PC-9 (cell line): ENCODE results near the gene TMEM273. TPM values are rescaled to one million over a fixed set of nuclear protein-coding genes. Genes with fewer than 3 reads are reported as not detected.

Source experiments
- BruUV-seq: library from RNA; stranded (reverse); fragments of 400-500 nt; replicated peaks from 2 replicates; lab custom pipeline; 2021; lab: Mats Ljungman, UMichigan
- CTCF ChIA-PET: fragments of 300-600 bp; sonication (Branson Sonifier 250); formaldehyde crosslinking; loops from one replicate; lab custom pipeline; 2022; ENCODE audit warnings: antibody characterized with exemption; lab: Charles Lee
- POLR2A ChIA-PET: fragments of 300-600 bp; sonication (Branson Sonifier 250); formaldehyde crosslinking; loops from one replicate; lab custom pipeline; 2022; ENCODE audit warnings: antibody characterized with exemption; ENCODE audit not compliant: unreplicated experiment; lab: Charles Lee
- DNase-seq, 2 experiments: peaks; one replicate each; pipeline versions ENCODE4 v3.0.0 to v3.0.0-alpha.2; 2015 to 2022; ENCODE audit warnings: mixed read lengths in 1 of 2
- H2AFZ ChIP-seq: fragments of 200-600 bp; sonication (generic); 2 replicates; pipeline ENCODE4 v1.8.1; 2017; ENCODE audit warnings: antibody characterized with exemption
- H3F3A ChIP-seq: fragments of 200-600 bp; sonication (generic); 2 replicates; pipeline ENCODE4 v1.8.1; 2017; ENCODE audit warnings: antibody characterized with exemption, mild to moderate bottlenecking, low read depth; ENCODE audit not compliant: insufficient read depth
- H3K27ac ChIP-seq: fragments of 200-600 bp; sonication (generic); 2 replicates; pipeline ENCODE4 v1.6.1; 2016; ENCODE audit warnings: mixed run types
- H3K27me3 ChIP-seq: fragments of 200-600 bp; sonication (generic); 2 replicates; pipeline ENCODE4 v1.6.1; 2016; ENCODE audit warnings: low read depth, mixed run types; ENCODE audit not compliant: insufficient read depth
- H3K36me3 ChIP-seq: fragments of 200-600 bp; sonication (generic); 2 replicates; pipeline ENCODE4 v1.6.1; 2016; ENCODE audit warnings: low read depth, mixed run types
- H3K4me1 ChIP-seq: fragments of 200-600 bp; sonication (generic); replicated peaks from 2 replicates; pipeline ENCODE4 v1.6.1; 2016; ENCODE audit warnings: mixed run types; ENCODE audit not compliant: insufficient read depth
- H3K4me2 ChIP-seq: fragments of 200-600 bp; sonication (generic); 2 replicates; pipeline ENCODE4 v1.6.1; 2017; ENCODE audit warnings: mixed run types
- H3K4me3 ChIP-seq: fragments of 200-600 bp; sonication (generic); 2 replicates; pipeline ENCODE4 v1.6.1; 2016; ENCODE audit warnings: mixed run types
- H3K79me2 ChIP-seq: fragments of 200-600 bp; sonication (generic); 2 replicates; pipeline ENCODE4 v1.6.1; 2017; ENCODE audit warnings: low read depth, mixed run types
- H3K9me2 ChIP-seq: fragments of 200-600 bp; sonication (generic); 2 replicates; pipeline ENCODE4 v1.8.1; 2017; ENCODE audit warnings: mild to moderate bottlenecking; ENCODE audit not compliant: insufficient read depth
- H3K9me3 ChIP-seq: fragments of 200-600 bp; sonication (generic); 2 replicates; pipeline ENCODE4 v1.8.1; 2016; ENCODE audit warnings: low read depth; ENCODE audit not compliant: insufficient read depth
- H4K20me1 ChIP-seq: fragments of 200-600 bp; sonication (generic); 2 replicates; pipeline ENCODE4 v1.8.1; 2017; ENCODE audit not compliant: insufficient read depth
- EZH2 ChIP-seq: fragments of 200-600 bp; sonication (generic); IDR thresholded peaks from 2 replicates; pipeline ENCODE4 v1.8.0; 2017; ENCODE audit warnings: antibody characterized with exemption, low read depth
- intact Hi-C: fragments of 100-400 bp; cut with micrococcal nuclease; formaldehyde crosslinking; loops from one replicate; pipeline ENCODE4 v1.10.0; 2022; ENCODE audit not compliant: unreplicated experiment
- total RNA-seq: library from RNA; stranded (reverse); gene quantifications from 2 replicates; pipeline ENCODE4 v1.2.3, GENCODE V29; 2021
- TF ChIP-seq, protein P1 (sequence below): fragments of 200-600 bp; sonication (generic); conservative IDR thresholded peaks from 2 replicates; pipeline ENCODE4 v1.6.1; 2017; ENCODE audit warnings: mixed run types, antibody characterized with exemption, mild to moderate bottlenecking, moderate library complexity

TMEM273 gene
- total RNA-seq, 1 experiment from 2014 or later = 0.26 TPM

GRCh38 chr10:49180444-49180860, 7.7 kb downstream of the TMEM273 start:
- ChIA-PET POLR2A (no interaction called here), CTCF (no interaction called here)
- intact Hi-C loops = no loop called here
- Histone ChIP-seq H3K4me2 (no peak overlapping the region), H2AFZ (no peak overlapping the region), H3K27me3 (no peaks in the 10 kb centered on the region), H3K9me3 (no peaks in the 10 kb centered on the region), H3K4me1 (no peaks in the 10 kb centered on the region; the same call in none of the 2 replicates), H3K27ac (no peak overlapping the region), H3F3A (no peaks in the 10 kb centered on the region), H3K9me2 (no peaks in the 10 kb centered on the region), H3K79me2 (no peaks in the 10 kb centered on the region), H4K20me1 (no peaks in the 10 kb centered on the region), H3K4me3 (no peak overlapping the region), H3K36me3 (no peaks in the 10 kb centered on the region)
- no peak for DNase-seq
- no TSS peak for BruUV-seq
- TF ChIP-seq, protein P1, sequence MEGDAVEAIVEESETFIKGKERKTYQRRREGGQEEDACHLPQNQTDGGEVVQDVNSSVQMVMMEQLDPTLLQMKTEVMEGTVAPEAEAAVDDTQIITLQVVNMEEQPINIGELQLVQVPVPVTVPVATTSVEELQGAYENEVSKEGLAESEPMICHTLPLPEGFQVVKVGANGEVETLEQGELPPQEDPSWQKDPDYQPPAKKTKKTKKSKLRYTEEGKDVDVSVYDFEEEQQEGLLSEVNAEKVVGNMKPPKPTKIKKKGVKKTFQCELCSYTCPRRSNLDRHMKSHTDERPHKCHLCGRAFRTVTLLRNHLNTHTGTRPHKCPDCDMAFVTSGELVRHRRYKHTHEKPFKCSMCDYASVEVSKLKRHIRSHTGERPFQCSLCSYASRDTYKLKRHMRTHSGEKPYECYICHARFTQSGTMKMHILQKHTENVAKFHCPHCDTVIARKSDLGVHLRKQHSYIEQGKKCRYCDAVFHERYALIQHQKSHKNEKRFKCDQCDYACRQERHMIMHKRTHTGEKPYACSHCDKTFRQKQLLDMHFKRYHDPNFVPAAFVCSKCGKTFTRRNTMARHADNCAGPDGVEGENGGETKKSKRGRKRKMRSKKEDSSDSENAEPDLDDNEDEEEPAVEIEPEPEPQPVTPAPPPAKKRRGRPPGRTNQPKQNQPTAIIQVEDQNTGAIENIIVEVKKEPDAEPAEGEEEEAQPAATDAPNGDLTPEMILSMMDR = no peak
- no peak for TF ChIP-seq EZH2

DNA sequence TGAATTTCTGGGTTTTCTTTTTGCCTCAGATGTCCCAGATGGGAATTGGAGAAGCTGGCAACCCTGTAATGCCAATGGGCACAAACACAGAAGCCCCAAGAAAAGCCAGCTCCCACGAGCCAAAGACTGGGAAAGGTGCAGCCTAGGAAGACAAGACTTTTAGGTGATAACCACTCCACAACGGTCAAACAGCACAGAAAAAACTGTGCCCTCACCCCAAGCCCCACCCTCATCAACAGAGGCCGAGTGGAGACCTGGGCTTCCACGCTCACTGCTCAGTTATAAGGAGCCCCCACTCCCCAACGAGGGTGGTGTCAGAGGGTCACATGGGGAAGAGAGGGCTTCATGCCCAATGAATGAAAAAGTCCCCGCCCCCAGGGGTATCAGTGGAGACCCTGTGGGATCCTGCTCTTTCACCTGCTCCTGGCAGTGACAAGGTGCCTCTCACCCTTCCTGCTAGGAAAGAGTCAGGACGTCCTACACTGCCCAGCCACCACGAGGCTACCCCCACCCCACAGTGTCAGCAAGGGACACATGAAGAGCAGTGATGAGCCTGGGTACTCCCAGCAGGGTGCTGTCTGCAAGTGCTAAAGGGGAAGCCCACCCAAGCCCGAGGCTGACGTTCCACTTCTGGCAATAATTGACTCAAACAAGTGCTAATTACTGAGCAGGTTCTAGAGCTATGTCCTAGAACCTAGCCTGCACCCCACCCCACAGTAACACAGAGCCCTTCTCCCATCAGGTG, 8.3 kb downstream of the TMEM273 start:
- POLR2A ChIA-PET = no interaction called here
- H4K20me1 ChIP-seq = no peaks in the 10 kb centered on the region
- H3K4me2 ChIP-seq = no peak overlapping the region
- CTCF ChIA-PET = no interaction called here
- no peaks in the 10 kb centered on the region for H3K36me3 ChIP-seq
- H3K9me2 ChIP-seq = no peaks in the 10 kb centered on the region
- no peaks in the 10 kb centered on the region for H3F3A ChIP-seq
- H3K79me2 ChIP-seq = no peaks in the 10 kb centered on the region
- H3K4me3 ChIP-seq = no peak overlapping the region
- no TSS peak for BruUV-seq
- H3K4me1 ChIP-seq = peaks cover 5% of the 10 kb centered on the region
- H2AFZ ChIP-seq = no peak overlapping the region
- no peaks in the 10 kb centered on the region for H3K27me3 ChIP-seq
- H3K27ac ChIP-seq = no peak overlapping the region
- intact Hi-C loops = no loop called here
- DNase-seq = no peak
- no peaks in the 10 kb centered on the region for H3K9me3 ChIP-seq
- TF ChIP-seq, protein P1 = no peak
- TF ChIP-seq EZH2 = no peak

DNA sequence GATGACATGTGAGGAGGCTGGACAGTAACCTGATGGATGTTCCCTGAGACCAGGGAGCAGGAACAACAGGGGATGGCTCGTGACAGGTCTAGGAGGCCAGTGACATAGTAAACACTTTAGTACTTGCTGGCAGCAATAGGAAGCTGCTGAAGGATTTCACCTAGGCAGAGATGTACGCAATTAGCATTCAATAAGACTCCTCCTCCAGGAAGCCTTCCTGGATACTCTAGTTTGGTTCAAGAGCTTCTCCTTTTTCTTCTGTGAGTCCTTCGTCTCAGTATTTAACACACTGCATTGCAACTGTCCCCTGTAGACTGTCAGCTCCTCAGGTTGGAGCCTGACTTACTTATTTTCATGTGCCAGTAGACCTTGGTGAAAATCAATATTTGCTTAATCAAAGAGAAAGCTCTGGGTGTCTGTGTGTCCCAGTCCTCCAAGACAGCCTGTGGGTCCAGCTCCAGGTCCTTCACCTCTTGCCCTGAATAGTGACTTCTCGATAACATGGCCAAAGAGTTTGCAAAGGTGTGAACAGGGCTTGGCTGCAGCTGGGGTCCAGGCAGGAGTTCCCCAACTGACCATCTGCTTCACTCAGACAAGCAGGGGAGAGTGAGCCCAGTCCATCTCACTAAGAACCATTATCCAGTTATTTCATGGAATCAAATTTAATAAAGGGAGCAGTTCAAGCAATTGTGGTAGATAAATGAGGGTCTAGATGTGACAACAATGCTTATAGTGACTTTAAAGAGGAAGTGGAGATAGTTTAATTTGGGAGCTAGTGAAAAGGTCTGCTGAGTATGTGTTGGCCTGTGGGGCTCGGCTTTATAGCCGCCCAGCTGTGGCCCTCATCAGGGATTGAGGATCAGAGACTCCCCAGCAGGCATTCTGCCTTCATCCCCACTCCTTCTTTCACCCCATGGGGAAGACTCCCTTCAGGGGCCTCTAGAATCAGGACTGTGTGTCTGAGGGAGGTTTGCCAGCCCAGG, 9.4 kb downstream of the TMEM273 start:
- H2AFZ ChIP-seq = no peak overlapping the region
- peaks cover 7% of the 10 kb centered on the region for H3K4me1 ChIP-seq
- H3K27ac ChIP-seq = no peak overlapping the region
- no peaks in the 10 kb centered on the region for H4K20me1 ChIP-seq
- H3K79me2 ChIP-seq = no peaks in the 10 kb centered on the region
- no peaks in the 10 kb centered on the region for H3K9me3 ChIP-seq
- no peak overlapping the region for H3K4me3 ChIP-seq
- H3K9me2 ChIP-seq = no peaks in the 10 kb centered on the region
- DNase-seq = no peak
- BruUV-seq = no TSS peak
- TF ChIP-seq, protein P1 = no peak
- no peak for TF ChIP-seq EZH2
- no peaks in the 10 kb centered on the region for H3F3A ChIP-seq
- H3K4me2 ChIP-seq = no peak overlapping the region
- intact Hi-C loops = no loop called here
- H3K27me3 ChIP-seq = no peaks in the 10 kb centered on the region
- POLR2A ChIA-PET = no interaction called here
- CTCF ChIA-PET = no interaction called here
- no peaks in the 10 kb centered on the region for H3K36me3 ChIP-seq
